GM19324 (cell line): Measurements from ENCODE around the gene TSGA10IP.

Experiments used
- ATAC-seq: cut with Tn5 transposase; IDR thresholded peaks from one replicate; pipeline ENCODE4 v1.9.1; 2021; ENCODE audit warnings: mild to moderate bottlenecking, moderate library complexity; ENCODE audit not compliant: unreplicated experiment, low FRiP score

The TSGA10IP gene

DNA sequence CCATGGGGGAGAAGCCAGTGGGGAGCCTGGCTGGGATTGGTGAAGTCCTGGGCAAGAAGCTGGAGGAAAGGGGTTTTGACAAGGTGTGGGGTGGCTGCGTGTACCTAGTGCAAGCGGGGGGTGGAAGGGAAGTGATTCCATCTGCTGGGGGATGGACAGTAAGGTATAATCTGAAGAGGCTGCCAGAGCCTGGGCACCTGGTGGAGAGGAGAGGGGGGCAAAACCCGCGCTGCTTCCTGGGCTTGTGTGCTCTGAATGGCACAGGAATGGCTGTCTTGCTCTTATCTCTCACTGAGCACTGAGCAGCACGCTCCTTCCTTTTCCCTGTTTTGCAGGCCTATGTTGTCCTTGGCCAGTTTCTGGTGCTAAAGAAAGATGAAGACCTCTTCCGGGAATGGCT lies 58.0 kb downstream of the TSGA10IP start:
- ATAC-seq, result no peak

DNA sequence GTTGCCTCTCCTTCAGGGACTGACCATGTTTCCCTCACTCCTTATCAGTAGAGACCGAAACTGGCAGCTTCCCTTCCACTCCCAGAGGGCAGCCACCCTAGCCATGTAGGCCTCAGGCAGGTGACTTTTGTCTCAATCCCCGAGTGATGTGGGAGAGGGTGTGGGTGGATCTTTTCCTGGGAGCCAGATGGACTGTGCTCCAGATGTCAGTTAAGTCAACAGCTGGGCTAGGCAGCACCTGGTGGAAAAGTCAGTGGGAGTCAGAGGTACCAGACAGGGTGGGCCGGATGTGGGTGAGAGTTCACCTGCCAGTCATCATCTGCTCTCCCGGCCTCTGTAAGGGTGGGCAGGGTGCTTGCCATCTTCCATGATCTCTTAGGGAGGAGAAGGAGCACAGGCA lies 58.9 kb downstream of the TSGA10IP start:
- ATAC-seq, result no peak

DNA sequence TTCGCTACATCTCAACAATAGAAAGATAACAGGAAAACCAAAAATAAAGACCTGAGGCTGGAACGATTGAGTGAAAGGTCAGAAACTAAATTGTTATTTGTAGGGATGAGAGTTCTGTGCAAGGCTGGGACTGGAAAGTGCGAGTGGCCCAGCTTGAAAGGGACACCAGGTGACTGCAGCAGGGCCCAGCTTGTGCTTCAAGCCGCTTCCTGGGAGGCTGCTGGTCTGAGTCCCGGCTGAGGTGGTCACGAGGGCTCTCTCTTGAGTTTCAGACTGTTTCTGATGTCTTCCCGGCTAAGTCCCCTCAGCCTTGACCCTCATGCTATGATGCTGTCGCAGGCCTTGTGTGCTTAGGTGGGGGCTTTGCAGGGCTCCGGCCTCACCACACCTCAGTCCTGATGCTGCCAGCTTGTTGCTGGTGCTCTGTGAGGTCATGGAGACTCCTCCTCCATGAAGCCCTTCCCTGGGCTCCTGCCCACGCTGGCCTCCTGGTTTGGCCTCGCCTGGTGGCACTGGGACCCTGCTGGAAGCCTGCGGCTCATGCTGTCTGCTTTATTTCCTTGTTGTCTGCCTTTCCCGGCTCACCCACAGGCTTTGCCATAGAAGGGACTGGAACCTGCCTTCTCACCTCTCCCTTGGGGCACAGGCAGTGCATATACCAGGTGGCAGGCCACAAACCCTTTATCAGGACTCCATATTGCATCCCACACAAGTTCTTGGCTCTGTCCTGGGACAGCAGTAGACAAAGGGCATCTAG lies 61.0 kb downstream of the TSGA10IP start:
- no peak for ATAC-seq

DNA sequence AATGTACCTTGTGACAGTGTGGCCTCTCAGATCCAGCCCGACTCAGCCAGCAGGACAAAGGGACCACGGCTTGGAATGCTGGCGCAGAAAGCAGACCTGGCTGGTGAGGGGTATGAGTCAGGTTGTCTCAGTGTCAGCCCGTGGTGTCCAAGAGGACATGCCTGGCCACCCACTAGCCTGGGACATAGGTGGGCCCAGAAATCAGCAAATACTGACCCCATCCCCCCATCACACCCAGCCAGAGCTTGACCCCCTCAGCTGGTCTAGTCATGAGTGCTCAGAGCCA lies 61.6 kb downstream of the TSGA10IP start:
- ATAC-seq, result no peak

DNA sequence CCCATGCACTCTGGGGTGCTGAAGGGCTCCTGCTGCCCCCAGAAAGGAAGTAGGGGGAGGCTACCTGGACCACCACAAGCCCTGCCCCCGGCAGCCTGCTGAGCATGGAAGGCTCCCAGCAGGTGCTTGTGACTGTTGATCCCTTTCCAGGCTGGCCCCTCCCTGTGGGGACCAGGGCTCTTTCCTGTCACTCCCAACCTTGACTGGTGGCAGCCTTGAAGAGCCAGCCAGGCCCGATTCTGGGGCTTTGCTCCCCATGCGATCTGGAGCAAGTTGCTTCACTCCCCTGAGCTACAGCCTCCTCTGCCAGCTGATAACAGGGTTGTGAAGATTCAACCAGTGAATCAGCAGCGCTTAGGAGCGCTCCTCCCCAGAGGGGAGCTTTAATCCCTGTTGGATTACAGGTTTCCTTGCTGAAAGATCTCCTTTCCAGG lies 61.9 kb downstream of the TSGA10IP start:
- no peak for ATAC-seq

DNA sequence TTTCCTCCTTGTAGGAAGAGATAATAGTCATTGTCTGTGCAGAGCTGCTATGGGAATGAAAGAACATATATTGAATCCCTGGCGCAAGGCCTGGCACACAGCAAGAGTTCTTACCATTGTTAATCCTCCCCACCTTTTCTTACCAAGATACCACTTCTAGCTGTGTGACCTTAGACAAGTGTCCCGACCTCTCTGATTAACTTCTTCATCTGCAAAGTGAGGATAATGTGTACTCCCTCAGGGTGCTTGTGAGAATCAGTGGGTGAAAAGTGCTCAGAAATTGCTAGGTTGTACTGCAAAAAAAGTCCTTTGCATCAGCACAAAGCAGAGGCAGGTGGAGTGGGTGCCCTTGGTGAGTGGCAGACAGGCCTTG lies 62.8 kb downstream of the TSGA10IP start:
- no peak for ATAC-seq

DNA sequence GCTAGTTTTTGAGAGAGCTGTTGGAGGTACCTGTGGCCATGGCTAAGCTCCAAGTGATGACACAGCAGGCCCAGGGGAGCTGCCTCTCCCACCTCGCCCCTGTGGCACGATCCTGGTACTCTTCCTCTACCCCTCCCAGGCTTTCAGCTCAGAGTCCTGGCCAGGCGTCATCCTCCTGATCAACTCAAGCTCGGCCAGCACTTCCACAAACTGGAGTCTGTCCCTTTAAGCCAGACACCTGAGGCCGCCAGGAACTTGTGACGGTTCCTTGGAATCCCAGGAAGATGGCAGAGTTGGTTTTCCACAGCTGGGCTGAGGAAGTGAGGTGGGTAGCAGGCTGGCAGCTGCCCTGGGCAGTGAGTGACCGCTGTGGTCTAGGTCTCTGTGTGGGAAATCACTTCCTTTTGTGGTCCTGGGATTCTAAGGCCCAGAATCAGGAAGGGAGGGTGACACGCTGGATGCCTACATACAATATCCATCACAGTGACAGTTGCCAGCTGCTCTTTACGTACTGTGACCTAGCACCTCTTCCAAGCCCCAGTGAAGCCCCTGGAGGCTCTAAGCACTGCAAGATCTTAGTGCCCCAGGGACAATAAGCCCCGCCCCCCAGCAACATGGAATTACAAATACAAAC lies 63.3 kb downstream of the TSGA10IP start:
- no peak for ATAC-seq
